Upper lobe of right lung (tissue), 1 donor: ENCODE measurements around the gene HCST. TPM values are rescaled to one million over a fixed set of nuclear protein-coding genes. Genes with fewer than 3 reads are reported as not detected.

Experiments used
- ATAC-seq: fragments of 200-7000 bp; cut with Tn5 transposase; one replicate; pipeline ENCODE4 v1.9.1; 2020; ENCODE audit warnings: mild to moderate bottlenecking, moderate library complexity
- DNase-seq: peaks from one replicate; pipeline ENCODE4 v3.0.0-alpha.2; 2020
- H3K27ac ChIP-seq: fragments of 200-600 bp; one replicate; pipeline ENCODE4 v1.8.0; 2022
- H3K27me3 ChIP-seq: fragments of 200-600 bp; one replicate; pipeline ENCODE4 v1.8.0; 2022; ENCODE audit warnings: mild to moderate bottlenecking
- H3K36me3 ChIP-seq: fragments of 200-600 bp; one replicate; pipeline ENCODE4 v1.8.0; 2022
- H3K4me1 ChIP-seq: fragments of 200-600 bp; one replicate; pipeline ENCODE4 v1.8.0; 2022
- H3K4me3 ChIP-seq: fragments of 200-600 bp; one replicate; pipeline ENCODE4 v1.8.0; 2022; ENCODE audit warnings: mild to moderate bottlenecking
- H3K9me3 ChIP-seq: fragments of 200-600 bp; one replicate; pipeline ENCODE4 v1.8.0; 2022
- intact Hi-C: fragments of 100-400 bp; cut with DNase I; formaldehyde crosslinking; loops from one replicate; pipeline ENCODE4 v1.11.0; 2022
- total RNA-seq: library from RNA; stranded (reverse); fragmentation: NEBNext Ultra II Directional; extraction: Animal tissue kit (Norgen Biotek cat#: 25700); gene quantifications from one replicate; pipeline ENCODE4 v1.2.1, GENCODE V29; 2021
- TF ChIP-seq, protein P1 (sequence below): fragments of 200-600 bp; IDR thresholded peaks from one replicate; pipeline ENCODE4 v1.8.0; 2022; ENCODE audit warnings: antibody characterized with exemption
- donor health status: DM: no; HTN: yes; CAD: no; lungs with severe emphysema.

Gene HCST
- total RNA-seq, 1 donor from 2014 or later = 44.0 TPM

GRCh38 chr19:35871611-35872010, 30.7 kb upstream of the HCST start:
- Histone ChIP-seq H3K36me3 (no peaks in the 10 kb centered on the region), H3K4me1 (peaks cover 15% of the 10 kb centered on the region), H3K27ac (no peak overlapping the region), H3K9me3 (no peaks in the 10 kb centered on the region), H3K27me3 (peaks cover 23% of the 10 kb centered on the region), H3K4me3 (no peak overlapping the region)
- TF ChIP-seq, protein P1, sequence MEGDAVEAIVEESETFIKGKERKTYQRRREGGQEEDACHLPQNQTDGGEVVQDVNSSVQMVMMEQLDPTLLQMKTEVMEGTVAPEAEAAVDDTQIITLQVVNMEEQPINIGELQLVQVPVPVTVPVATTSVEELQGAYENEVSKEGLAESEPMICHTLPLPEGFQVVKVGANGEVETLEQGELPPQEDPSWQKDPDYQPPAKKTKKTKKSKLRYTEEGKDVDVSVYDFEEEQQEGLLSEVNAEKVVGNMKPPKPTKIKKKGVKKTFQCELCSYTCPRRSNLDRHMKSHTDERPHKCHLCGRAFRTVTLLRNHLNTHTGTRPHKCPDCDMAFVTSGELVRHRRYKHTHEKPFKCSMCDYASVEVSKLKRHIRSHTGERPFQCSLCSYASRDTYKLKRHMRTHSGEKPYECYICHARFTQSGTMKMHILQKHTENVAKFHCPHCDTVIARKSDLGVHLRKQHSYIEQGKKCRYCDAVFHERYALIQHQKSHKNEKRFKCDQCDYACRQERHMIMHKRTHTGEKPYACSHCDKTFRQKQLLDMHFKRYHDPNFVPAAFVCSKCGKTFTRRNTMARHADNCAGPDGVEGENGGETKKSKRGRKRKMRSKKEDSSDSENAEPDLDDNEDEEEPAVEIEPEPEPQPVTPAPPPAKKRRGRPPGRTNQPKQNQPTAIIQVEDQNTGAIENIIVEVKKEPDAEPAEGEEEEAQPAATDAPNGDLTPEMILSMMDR = no peak
- DNase-seq (no peak), ATAC-seq (no peak)
- intact Hi-C loops = no loop called here

DNA sequence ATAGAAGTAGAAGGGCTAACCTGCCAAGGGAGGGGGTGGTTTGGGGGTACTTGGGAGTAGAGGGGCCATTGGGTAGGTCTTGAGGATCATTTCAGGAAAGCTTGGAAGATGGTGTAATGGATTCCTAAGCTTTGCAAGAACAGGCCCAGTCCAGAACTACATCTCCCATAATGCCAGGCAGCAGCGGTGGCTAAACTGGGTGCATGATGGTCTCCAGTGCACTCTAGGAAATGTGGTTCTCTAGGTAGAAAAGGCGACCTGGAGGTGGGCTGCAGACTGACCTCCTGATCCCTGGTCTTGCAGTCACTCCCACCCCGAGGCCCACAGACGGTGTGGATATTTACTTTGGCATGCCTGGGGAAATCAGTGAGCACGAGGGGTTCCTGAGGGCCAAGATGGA, 30.1 kb upstream of the HCST start:
- H3K4me3 ChIP-seq = no peak overlapping the region
- no peak for ATAC-seq
- intact Hi-C loops = no loop called here
- peaks cover 15% of the 10 kb centered on the region for H3K4me1 ChIP-seq
- no peak for DNase-seq
- H3K9me3 ChIP-seq = no peaks in the 10 kb centered on the region
- no peak overlapping the region for H3K27ac ChIP-seq
- peaks cover 23% of the 10 kb centered on the region for H3K27me3 ChIP-seq
- no peaks in the 10 kb centered on the region for H3K36me3 ChIP-seq
- TF ChIP-seq, protein P1 = no peak

DNA sequence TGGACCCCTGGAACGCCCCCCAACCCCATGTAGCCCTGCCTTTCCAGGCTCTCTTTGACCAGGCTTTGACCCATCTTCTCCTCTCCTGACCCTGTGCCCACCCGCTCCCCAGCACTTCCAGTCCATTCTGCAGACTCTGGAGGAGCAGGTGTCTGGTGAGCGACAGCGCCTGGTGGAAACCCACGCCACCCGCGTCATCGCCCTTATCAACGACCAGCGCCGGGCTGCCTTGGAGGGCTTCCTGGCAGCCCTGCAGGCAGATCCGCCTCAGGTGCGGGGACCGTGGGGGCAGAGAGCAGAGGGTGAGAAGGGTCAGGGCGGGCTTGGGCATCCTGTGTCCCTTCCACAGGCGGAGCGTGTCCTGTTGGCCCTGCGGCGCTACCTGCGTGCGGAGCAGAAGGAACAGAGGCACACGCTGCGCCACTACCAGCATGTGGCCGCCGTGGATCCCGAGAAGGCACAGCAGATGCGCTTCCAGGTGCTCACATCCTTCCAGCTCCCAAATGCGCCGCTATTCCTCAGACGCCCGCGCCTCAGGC, 27.9 kb upstream of the HCST start:
- peaks cover 35% of the 10 kb centered on the region for H3K27me3 ChIP-seq
- H3K9me3 ChIP-seq = no peaks in the 10 kb centered on the region
- H3K4me1 ChIP-seq = peaks cover 6% of the 10 kb centered on the region
- intact Hi-C loops = no loop called here
- H3K27ac ChIP-seq = no peak overlapping the region
- DNase-seq (no peak), ATAC-seq (no peak)
- TF ChIP-seq, protein P1 = no peak
- no peak overlapping the region for H3K4me3 ChIP-seq
- H3K36me3 ChIP-seq = no peaks in the 10 kb centered on the region

GRCh38 chr19:35879068-35879467, 23.3 kb upstream of the HCST start:
- H3K9me3 ChIP-seq = no peaks in the 10 kb centered on the region
- ATAC-seq (no peak), DNase-seq (no peak)
- intact Hi-C loops = no loop called here
- no peak overlapping the region for H3K4me3 ChIP-seq
- no peaks in the 10 kb centered on the region for H3K4me1 ChIP-seq
- no peaks in the 10 kb centered on the region for H3K36me3 ChIP-seq
- H3K27ac ChIP-seq = no peak overlapping the region
- peaks cover 18% of the 10 kb centered on the region for H3K27me3 ChIP-seq
- TF ChIP-seq, protein P1 = no peak

DNA sequence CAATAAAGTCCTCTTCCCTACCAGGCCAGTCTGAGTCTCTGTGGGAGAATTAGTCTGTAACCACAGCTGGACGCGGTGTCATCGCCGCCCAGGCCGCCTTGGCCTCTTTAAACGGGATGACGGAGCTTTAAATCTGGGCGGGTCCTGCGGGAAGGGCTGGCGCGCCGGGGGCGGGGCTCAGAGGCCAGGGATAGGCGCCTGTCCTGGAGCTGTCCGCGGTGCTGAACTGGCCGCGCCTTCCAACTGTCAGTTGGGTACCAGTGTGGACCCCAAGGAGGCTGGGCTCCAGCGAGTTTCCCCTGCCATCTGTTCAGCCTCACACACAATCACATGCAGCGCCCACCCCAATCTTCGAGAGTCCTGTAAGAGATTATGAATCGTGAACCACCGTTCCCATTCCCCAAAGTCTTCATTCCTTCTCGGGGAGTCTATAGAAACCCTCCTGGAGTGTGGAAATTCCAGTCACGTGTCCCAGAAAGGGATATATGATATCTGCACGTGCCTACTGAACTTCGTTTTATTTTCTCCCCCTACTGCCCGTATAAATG, 22.5 kb upstream of the HCST start:
- H3K4me3 ChIP-seq = no peak overlapping the region
- H3K9me3 ChIP-seq = no peaks in the 10 kb centered on the region
- intact Hi-C loops = loop anchor here (10.0 kb wide), 1 partner anchor 55 kb away; the partner anchor contains the start of gene LRFN3
- TF ChIP-seq, protein P1 = no peak
- no peaks in the 10 kb centered on the region for H3K36me3 ChIP-seq
- H3K27ac ChIP-seq = no peak overlapping the region
- ATAC-seq (peak; percentile 96), DNase-seq (peak; percentile 95)
- H3K4me1 ChIP-seq = no peaks in the 10 kb centered on the region
- peaks cover 18% of the 10 kb centered on the region for H3K27me3 ChIP-seq
